Stomach smooth muscle (tissue), 2 donors: ENCODE measurements around the gene PSMA2.
"Not testable (repeated sequence)": the region's sequence is repeated elsewhere in the genome, so short reads cannot be mapped to it uniquely, and the experiment has no call there.

Experiments
- H3K27ac ChIP-seq: one replicate; pipeline ENCODE4 v1.7.0; 2013; ENCODE audit warnings: mild to moderate bottlenecking, low read length, inconsistent platforms
- H3K27me3 ChIP-seq, 2 donors: one replicate each; pipeline ENCODE4 v1.7.0; 2013; ENCODE audit warnings: low read length in 2 of 2; ENCODE audit not compliant: insufficient read depth in 2 of 2, control insufficient read depth in 1 of 2
- H3K36me3 ChIP-seq, 2 donors: one replicate each; pipeline ENCODE4 v1.7.0; 2013; ENCODE audit warnings: low read length in 2 of 2; ENCODE audit not compliant: control insufficient read depth in 2 of 2, insufficient read depth in 2 of 2
- H3K4me1 ChIP-seq: one replicate; pipeline ENCODE4 v1.7.0; 2013; ENCODE audit warnings: low read length; ENCODE audit not compliant: control insufficient read depth, insufficient read depth
- H3K4me3 ChIP-seq, 2 donors: one replicate each; pipeline ENCODE4 v1.7.0; 2013; ENCODE audit warnings: low read length in 2 of 2
- H3K9ac ChIP-seq, 2 donors: one replicate each; pipeline ENCODE4 v1.7.0; 2013; ENCODE audit warnings: low read length in 2 of 2, mild to moderate bottlenecking in 1 of 2
- H3K9me3 ChIP-seq, 2 donors: one replicate each; pipeline ENCODE4 v1.7.0; 2013; ENCODE audit warnings: low read length in 2 of 2; ENCODE audit not compliant: control insufficient read depth in 2 of 2
- donor health status: healthy.
- donor health status: Pancreatic carcinoma.

Gene PSMA2

GRCh38 chr7:42902331-42902730 is 29.6 kb downstream of the PSMA2 start:
- Histone ChIP-seq H3K36me3 (no peaks in the 10 kb centered on the region), H3K4me1 (no peaks in the 10 kb centered on the region), H3K9ac (no peak overlapping the region), H3K27ac (no peak overlapping the region), H3K4me3 (no peak overlapping the region), H3K9me3 (no peaks in the 10 kb centered on the region), H3K27me3 (no peaks in the 10 kb centered on the region)

- Histone ChIP-seq H3K4me1 (no peaks in the 10 kb centered on the region), H3K36me3 (no peaks in the 10 kb centered on the region), H3K9me3 (no peaks in the 10 kb centered on the region), H3K4me3 (no peak overlapping the region), H3K9ac (no peak overlapping the region), H3K27ac (no peak overlapping the region), H3K27me3 (no peaks in the 10 kb centered on the region)
Measured at GRCh38 chr7:42900842-42901241, 31.1 kb downstream of the PSMA2 start.

- H3K4me3 ChIP-seq = no peak overlapping the region
Measured at GRCh38 chr7:42893346-42894240, 38.4 kb downstream of the PSMA2 start.

GRCh38 chr7:42886893-42887505 is 45.0 kb downstream of the PSMA2 start:
- no peak overlapping the region for H3K27ac ChIP-seq
- no peaks in the 10 kb centered on the region for H3K27me3 ChIP-seq
- peaks cover 14% of the 10 kb centered on the region for H3K4me1 ChIP-seq
- H3K36me3 ChIP-seq = no peaks in the 10 kb centered on the region
- no peak overlapping the region for H3K4me3 ChIP-seq
- no peak overlapping the region for H3K9ac ChIP-seq
- no peaks in the 10 kb centered on the region for H3K9me3 ChIP-seq

More at GRCh38 chr7:42893346-42894240, 38.4 kb downstream of the PSMA2 start:
- no peak overlapping the region for H3K9ac ChIP-seq
- no peaks in the 10 kb centered on the region for H3K9me3 ChIP-seq
- no peaks in the 10 kb centered on the region for H3K27me3 ChIP-seq
- H3K4me1 ChIP-seq = peaks cover 3% of the 10 kb centered on the region
- no peaks in the 10 kb centered on the region for H3K36me3 ChIP-seq
- no peak overlapping the region for H3K27ac ChIP-seq

- H3K4me1 ChIP-seq = peaks cover 14% of the 10 kb centered on the region
- H3K9ac ChIP-seq = no peak overlapping the region
- H3K27ac ChIP-seq = no peak overlapping the region
- H3K36me3 ChIP-seq = no peaks in the 10 kb centered on the region
- H3K9me3 ChIP-seq = no peaks in the 10 kb centered on the region
- H3K4me3 ChIP-seq = no peak overlapping the region
- no peaks in the 10 kb centered on the region for H3K27me3 ChIP-seq
Measured at GRCh38 chr7:42886129-42886528, 45.8 kb downstream of the PSMA2 start.

GRCh38 chr7:42885183-42885582 is 46.8 kb downstream of the PSMA2 start:
- H3K27ac ChIP-seq, H3K9me3 ChIP-seq, H3K27me3 ChIP-seq, H3K9ac ChIP-seq, H3K4me3 ChIP-seq, H3K36me3 ChIP-seq: not testable (repeated sequence)
- peaks cover 14% of the 10 kb centered on the region for H3K4me1 ChIP-seq

GRCh38 chr7:42883950-42884349 is 48.0 kb downstream of the PSMA2 start:
- no peak overlapping the region for H3K9ac ChIP-seq
- no peak overlapping the region for H3K4me3 ChIP-seq
- H3K36me3 ChIP-seq = no peaks in the 10 kb centered on the region
- H3K4me1 ChIP-seq = peaks cover 14% of the 10 kb centered on the region
- H3K27ac ChIP-seq = no peak overlapping the region
- H3K9me3 ChIP-seq = no peaks in the 10 kb centered on the region
- no peaks in the 10 kb centered on the region for H3K27me3 ChIP-seq

- no peak overlapping the region for H3K27ac ChIP-seq
- H3K4me3 ChIP-seq = no peak overlapping the region
- H3K9ac ChIP-seq = no peak overlapping the region
- no peaks in the 10 kb centered on the region for H3K27me3 ChIP-seq
- H3K36me3 ChIP-seq = no peaks in the 10 kb centered on the region
- no peaks in the 10 kb centered on the region for H3K9me3 ChIP-seq
- H3K4me1 ChIP-seq = no peaks in the 10 kb centered on the region
Measured at GRCh38 chr7:42880392-42880791, 51.6 kb downstream of the PSMA2 start.

- Histone ChIP-seq H3K27ac (no peak overlapping the region), H3K27me3 (no peaks in the 10 kb centered on the region), H3K9me3 (no peaks in the 10 kb centered on the region), H3K4me1 (no peaks in the 10 kb centered on the region), H3K36me3 (no peaks in the 10 kb centered on the region), H3K4me3 (no peak overlapping the region), H3K9ac (no peak overlapping the region)
Measured at GRCh38 chr7:42878303-42878702, 53.7 kb downstream of the PSMA2 start.

- Histone ChIP-seq H3K27ac (no peak overlapping the region), H3K36me3 (no peaks in the 10 kb centered on the region), H3K9me3 (no peaks in the 10 kb centered on the region), H3K4me1 (no peaks in the 10 kb centered on the region), H3K9ac (no peak overlapping the region), H3K27me3 (no peaks in the 10 kb centered on the region), H3K4me3 (no peak overlapping the region)
Measured at GRCh38 chr7:42877862-42878261, 54.1 kb downstream of the PSMA2 start.
